GM12872 (cell line): Measurements from ENCODE around the gene SBF1.

Source experiments
- TF ChIP-seq, protein P1 (sequence below): IDR thresholded peaks from 3 replicates; pipeline ENCODE4 v1.5.1; 2011; ENCODE audit warnings: low read depth, mild to moderate bottlenecking, low read length, moderate library complexity; ENCODE audit not compliant: insufficient read depth

Gene SBF1

DNA sequence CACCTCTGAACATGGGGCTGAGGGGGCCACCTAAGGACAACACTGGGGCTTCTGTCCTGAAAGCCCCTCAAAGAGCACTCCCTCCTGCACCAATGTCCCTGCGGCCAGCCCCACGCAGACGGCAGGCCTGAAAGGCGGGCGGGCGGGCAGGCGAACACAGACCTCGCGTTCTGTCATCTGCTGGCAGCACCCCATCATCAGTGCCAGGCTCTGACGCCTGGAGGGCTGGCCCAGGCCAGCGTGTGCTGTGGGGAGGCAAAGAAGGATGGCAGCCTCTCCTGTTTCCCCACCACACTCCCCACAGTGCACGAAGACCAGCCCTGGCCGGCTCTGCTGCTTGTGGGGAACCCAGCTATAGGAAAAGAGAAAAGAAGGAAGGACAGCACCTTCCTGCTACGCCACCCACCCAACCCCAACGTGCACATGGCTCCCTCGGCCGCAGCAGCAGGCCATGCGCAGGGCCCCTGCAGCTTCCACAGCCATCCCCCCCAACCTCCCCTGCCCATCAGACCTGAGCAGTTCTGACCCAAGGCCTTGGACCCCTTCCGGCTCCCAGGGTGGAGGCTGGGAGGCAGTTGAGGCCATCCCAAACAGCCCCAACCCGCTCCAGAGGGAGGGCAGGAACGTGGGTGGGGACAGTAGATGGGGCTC is 3.5 kb downstream of the SBF1 start:
- TF ChIP-seq, protein P1, sequence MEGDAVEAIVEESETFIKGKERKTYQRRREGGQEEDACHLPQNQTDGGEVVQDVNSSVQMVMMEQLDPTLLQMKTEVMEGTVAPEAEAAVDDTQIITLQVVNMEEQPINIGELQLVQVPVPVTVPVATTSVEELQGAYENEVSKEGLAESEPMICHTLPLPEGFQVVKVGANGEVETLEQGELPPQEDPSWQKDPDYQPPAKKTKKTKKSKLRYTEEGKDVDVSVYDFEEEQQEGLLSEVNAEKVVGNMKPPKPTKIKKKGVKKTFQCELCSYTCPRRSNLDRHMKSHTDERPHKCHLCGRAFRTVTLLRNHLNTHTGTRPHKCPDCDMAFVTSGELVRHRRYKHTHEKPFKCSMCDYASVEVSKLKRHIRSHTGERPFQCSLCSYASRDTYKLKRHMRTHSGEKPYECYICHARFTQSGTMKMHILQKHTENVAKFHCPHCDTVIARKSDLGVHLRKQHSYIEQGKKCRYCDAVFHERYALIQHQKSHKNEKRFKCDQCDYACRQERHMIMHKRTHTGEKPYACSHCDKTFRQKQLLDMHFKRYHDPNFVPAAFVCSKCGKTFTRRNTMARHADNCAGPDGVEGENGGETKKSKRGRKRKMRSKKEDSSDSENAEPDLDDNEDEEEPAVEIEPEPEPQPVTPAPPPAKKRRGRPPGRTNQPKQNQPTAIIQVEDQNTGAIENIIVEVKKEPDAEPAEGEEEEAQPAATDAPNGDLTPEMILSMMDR: no peak

- TF ChIP-seq, protein P1: no peak
These were observed 4.3 kb downstream of the SBF1 start for GRCh38 chr22:50470491-50470890.

DNA sequence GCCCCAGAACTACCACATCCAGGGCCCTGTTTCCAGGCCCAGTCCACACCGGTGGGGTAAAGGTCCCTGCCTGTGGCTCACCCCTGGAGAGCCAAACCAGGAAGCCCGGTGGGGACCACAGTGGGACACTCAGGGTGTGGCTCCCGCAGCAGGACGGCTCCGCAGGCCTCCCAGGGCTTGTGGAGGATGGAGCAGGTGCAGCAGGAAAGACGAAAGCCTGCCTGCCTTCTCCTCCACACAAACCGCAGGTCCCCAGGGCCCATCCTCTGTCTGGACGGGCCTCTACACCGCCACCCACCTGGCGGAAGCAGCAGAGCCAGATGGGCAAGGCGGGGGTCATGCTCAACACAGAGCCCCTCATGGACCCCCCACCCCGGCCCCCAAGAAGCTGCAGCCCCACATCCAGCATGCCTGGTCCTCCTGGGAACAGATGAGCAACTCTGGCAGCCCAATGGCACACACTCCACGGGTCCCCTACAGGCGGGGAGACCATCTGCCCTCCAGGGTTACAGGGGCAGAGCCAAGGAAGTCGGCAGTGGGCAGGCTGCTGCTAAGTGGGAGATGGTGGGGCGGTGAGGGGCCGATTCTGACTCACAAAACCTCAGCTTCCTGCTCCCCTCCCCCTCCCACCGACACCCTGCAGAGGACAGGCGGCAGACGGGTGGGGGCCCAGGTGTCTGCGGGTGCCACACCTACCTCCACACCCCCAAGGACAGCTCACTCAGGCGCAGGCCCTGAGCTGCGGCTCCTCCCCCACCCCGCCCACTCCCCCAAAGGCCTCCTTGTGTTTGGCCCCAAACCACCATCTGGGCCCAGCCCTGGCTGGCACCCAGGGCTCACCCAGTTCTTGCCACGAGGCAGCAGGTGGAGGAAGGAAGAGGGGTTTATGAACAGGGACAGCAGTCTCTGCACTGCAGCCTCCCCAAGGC is 5.2 kb downstream of the SBF1 start:
- TF ChIP-seq, protein P1: peak; percentile 35; the same call in 1 of the 3 replicates

GRCh38 chr22:50468626-50469025 is 6.2 kb downstream of the SBF1 start:
- TF ChIP-seq, protein P1: no peak

DNA sequence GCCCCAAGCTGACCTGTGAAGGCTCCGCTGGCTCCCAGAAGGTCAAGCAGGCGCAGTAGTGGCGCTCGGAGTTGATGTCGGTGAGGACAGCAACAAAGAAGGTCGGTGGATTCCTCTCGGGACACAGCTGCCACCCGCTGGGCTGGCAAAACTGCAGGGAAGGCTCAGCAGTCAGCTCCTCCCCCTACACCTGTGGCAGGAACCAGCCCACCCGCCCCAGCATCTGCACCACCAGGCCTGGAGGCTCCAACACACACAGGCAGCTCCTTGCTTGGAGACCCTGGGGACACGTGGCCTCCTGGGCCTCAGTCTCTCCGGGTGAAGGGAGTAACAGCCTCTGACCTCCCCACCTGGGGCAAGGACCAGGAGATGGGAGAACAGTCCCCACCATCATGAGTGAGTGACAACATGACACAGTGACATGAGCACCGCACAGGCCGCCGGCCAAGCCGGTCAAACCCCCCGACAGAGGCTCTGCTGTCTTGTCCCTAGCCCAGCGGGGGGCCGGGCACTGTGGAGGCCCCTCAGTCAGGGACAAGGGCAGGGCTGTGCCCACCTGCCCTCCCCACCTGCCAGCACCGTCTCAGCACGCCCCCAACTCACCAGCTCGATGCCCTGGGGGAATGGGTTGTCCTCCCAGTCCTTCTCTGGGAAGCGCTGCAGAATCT is 6.9 kb downstream of the SBF1 start:
- TF ChIP-seq, protein P1: no peak

GRCh38 chr22:50467341-50467740 is 7.5 kb downstream of the SBF1 start:
- TF ChIP-seq, protein P1: no peak
